HS-5 (cell line): Measurements from ENCODE around the gene UMAD1.
"Not testable (repeated sequence)": the region's sequence is repeated elsewhere in the genome, so short reads cannot be mapped to it uniquely, and the experiment has no call there.

Experiments
- DNase-seq: peaks from one replicate; pipeline ENCODE4 v3.0.0-alpha.2; 2012; ENCODE audit warnings: low read depth

UMAD1 gene

GRCh38 chr7:7652798-7653540, 12.4 kb downstream of the UMAD1 start:
- DNase-seq: no peak

DNA sequence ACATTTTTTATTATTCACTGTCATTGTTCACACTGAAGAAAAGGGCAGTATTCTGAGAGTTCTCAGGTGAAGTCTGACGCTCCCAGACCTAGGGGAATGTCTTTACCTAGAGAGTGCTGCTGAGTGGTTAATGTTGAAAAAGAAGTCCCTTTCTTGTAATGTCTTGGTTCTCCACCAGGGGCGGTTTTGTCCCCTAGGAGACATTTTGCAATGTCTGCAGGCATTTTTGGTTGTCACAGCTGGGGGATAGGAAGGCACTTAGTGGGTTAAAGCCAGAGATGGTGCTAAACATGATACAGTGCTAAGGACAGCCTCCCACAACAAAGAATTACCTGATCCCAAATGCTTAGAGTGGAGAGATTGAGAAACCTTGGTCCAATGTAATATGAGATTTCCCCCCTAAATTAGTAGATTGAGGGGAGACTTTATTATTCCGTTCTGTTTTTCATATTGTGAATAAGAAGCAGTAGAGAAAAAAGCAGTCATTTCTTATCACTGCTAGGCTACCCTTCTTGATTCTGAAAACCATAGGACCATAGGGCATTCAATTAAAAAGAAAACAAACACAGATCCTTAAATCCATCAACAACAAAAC, 13.1 kb downstream of the UMAD1 start:
- no peak for DNase-seq

DNA sequence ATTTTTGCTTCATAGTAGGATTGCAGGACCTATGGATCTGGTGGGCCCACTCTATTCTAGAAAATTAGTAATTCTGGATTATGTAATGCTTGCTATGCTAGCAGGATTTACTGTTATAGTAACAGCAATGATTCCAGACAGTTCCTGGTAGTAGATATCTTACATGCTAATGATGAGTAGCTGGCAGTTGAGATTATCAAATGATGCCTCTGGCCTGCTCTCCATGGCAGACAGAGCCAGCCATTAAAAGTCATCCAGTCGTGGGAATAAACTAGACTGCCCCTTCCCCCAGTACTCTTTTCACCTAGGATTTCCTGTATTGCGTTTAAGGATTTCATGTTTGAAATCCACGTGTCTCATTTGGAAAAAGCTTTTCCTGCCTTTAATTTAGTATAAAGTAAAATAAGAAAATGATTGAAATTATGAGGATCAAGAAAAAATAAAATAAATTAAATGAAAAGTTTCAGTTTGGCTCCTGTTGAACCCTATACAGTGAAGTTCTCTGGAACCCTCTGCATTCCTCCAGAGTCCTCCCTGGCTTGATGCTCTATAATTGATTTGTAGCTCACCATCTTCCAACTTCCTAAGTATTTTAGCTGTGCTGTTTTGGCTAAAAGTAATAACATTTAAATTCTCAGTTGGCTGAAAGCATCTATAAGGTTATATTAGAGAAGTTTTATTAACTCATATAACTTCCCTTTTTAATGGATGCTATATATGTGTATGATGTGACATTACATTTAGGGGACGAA, 14.6 kb downstream of the UMAD1 start:
- DNase-seq: no peak

DNA sequence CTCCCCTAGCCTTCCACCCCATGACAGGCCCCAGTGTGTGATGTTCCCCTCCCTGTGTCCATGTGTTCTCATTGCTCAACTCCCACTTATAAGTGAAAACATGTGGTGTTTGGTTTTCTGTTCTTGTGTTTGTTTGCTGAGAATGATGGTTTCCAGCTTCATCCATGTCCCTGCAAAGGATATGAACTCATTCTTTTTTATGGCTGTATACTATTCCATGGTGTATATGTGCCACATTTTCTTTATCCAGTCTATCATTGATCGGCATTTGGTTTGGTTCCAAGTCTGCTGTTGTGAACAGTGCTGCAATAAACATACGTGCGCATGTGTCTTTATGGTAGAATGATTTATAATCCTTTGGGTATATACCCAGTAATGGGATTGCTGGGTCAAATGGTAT, 15.9 kb downstream of the UMAD1 start:
- not testable (repeated sequence) for DNase-seq

- no peak for DNase-seq
Observed at GRCh38 chr7:7662527-7662926, 22.0 kb downstream of the UMAD1 start.

- DNase-seq: no peak
Observed at GRCh38 chr7:7664291-7664690, 23.7 kb downstream of the UMAD1 start.

GRCh38 chr7:7665031-7665430, 24.5 kb downstream of the UMAD1 start:
- no peak for DNase-seq

DNA sequence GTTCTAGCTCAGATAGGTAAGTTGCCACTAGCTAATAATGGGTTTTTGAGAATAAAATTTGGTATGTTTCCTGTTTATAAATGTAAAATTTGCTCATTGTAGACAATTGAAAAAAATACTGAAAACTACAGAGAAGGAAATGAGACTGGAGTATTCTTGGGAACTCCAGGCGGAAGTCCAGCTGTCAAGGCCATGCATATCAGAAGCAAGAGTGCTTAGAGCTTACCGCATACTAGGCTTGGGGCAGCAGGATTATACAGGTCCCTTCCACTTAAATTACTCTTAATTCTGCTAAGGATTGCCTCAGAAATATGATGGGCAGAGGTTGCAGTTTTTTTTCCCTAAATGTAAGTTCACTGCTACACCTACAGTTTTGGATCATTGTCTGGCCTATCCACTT, 26.6 kb downstream of the UMAD1 start:
- DNase-seq: no peak

- no peak for DNase-seq
Observed at GRCh38 chr7:7668706-7669105, 28.2 kb downstream of the UMAD1 start.

GRCh38 chr7:7670490-7670889, 29.9 kb downstream of the UMAD1 start:
- no peak for DNase-seq

DNA sequence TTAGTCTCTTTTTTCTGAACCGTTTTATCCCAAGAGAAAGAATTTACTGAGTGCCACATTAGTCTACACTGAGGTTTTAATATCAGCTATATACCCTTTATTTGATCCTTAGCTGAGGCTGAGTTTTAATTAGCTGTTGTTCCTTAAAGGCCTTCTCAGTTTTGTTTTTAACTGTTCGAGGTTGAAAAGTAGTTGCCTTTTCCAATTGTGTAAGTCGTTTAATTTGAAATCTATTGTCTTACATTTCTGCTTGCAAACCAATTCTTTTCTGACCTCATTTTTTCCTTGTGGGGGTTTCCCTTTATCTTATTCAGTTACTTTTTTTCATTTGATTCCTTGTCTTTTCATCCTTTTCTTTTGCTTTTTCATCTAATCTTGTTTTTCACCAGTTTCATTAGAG, 30.8 kb downstream of the UMAD1 start:
- no peak for DNase-seq

DNA sequence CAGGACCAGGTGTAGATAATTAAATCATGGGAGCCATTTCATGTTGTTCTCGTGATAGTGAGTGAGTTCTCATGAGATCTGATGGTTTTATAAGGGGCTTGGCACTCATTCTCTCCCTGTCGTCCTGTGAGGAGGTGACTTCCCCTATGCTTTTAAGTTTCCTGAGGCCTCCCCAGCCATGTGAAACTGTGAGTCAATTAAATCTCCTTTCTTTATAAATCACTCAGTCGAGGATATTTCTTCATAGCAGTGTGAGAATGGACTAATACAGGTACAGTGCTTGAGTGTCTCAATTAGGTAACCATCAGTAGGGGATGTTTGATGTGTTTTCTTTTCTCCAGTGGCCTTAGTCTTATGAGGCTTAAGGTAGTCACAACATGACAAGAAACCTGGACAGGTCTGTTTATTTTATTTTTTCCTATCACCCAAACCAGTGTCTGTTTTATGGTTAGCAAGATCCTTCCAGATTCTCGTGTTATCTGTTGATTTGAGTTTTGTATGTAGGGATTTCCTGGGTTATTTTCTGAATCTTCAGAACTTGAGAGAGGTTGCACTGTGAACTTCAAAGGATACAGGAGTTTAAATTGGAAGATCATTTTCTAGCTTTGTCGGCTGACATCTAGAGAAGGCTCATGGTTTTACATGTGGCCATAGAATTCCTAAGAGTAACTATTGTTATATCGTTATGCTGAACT, 32.1 kb downstream of the UMAD1 start:
- no peak for DNase-seq

- no peak for DNase-seq
Observed at GRCh38 chr7:7673240-7673550, 32.6 kb downstream of the UMAD1 start.

GRCh38 chr7:7675686-7676085, 35.1 kb downstream of the UMAD1 start:
- no peak for DNase-seq

- not testable (repeated sequence) for DNase-seq
Observed at GRCh38 chr7:7679640-7680039, 39.1 kb downstream of the UMAD1 start.

DNA sequence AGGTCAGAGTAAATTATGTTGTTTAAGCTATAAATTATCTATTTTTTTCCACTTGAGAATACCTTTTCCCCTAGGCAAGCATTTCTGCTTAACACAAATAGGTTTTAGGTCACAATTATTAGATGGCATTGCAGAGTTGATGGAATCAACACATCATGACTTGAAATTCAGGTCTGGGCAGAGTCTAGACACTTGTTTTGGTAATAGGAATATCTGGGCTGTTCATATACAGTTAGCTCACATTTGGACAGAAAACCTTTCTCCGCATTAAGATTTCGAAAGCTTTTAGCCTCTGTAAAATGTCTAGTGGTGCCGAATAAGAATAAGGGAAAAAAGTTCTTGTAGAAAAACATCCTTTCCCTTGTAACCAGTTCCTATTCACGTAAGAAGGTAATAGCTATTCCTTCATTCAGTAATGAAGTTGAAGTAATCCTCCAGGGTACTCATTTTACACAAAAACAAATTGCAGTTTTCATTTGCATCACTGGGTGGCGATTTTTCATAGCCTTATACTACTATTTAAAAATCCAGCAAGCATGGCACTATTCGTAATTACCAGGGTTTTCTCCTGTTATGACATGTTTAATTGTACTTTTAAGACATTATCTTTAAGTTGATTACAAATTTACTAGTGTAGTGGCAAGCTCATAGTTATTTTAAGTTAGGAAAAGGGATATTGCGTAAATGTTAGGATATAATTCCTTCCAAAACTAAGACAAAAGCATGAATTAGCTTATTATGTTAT, 40.8 kb downstream of the UMAD1 start:
- peak; percentile 60 for DNase-seq

GRCh38 chr7:7681936-7682329, 41.4 kb downstream of the UMAD1 start:
- DNase-seq: no peak

DNA sequence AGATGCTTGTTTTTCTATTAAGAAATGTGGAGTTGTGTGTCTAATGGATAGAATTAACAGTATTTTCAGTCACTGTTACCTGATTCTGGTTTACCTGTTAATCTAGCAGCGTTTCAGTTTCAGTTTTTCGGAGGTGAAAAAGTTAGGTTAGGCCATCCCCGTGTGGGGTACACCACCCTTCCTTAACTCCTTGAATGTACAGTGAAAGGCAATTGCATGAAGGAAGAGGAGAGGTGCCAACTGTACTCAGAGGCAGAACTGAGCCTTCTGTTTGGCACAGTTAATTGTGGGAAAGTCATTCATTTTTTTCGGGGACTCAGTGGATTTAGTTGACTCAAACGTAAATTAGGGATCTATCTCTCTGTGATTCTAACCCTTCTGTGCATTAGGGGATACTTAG, 42.3 kb downstream of the UMAD1 start:
- no peak for DNase-seq

DNA sequence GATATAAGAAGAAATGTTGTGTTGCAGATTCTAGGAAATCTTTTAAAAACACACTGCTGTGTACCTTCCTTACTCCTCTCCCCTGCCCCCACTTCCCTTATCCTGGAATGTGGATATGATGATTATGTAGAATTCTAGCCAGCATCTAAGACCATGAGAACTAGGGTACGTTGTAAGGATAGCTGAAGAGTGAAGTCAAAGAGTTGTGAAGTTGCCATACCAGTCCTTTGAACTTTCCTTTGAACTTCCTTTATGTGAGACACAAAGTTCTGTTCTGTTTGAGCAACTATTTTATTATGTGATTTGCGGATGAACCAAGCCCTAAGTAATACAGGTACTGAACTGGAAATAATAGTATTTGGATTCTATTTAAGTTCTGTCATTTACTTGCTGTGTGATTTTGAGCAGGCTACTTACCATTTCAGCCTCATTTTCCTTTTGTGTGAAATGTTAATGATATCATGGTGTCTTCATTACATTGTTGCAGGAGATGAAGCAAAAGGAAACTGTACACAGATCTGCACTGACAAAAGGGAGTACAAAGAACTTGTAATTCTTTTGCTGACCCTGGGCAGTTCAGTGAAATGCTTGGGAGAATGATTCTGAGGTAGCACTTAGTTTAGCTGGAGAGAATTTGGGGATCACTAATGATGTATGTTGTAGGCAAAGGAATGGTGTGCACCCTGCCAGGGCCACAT, 46.4 kb downstream of the UMAD1 start:
- DNase-seq: no peak

GRCh38 chr7:7687800-7688199, 47.2 kb downstream of the UMAD1 start:
- DNase-seq: no peak

- DNase-seq: no peak
Observed at GRCh38 chr7:7688310-7688709, 47.8 kb downstream of the UMAD1 start.

- DNase-seq: no peak
Observed at GRCh38 chr7:7688956-7689355, 48.4 kb downstream of the UMAD1 start.
